K562 (cell line): ENCODE measurements around the gene CCDC116. TPM values are rescaled to one million over a fixed set of nuclear protein-coding genes. Genes with fewer than 3 reads are reported as not detected.

ENCODE experiments used
- ADNP ChIP-seq: fragments of 200-800 bp; sonication (Bioruptor generic); IDR thresholded peaks from 2 replicates; pipeline ENCODE4 v1.6.1; 2016; ENCODE audit warnings: missing genetic modification characterization, missing compliant biosample characterization
- CTBP1 ChIP-seq: fragments of 450-650 bp; IDR thresholded peaks from 2 replicates; pipeline ENCODE4 v1.6.1; 2016; ENCODE audit warnings: borderline replicate concordance
- ETV6 ChIP-seq, 3 experiments: fragments of 150-350 bp in 1 of 3; sonication (generic) in 1 of 3; formaldehyde crosslinking in 1 of 3; IDR thresholded peaks; 2 replicates each; pipeline versions ENCODE4 v1.6.1 to v1.8.0; 2014 to 2022; ENCODE audit warnings: borderline replicate concordance in 2 of 3, low read depth in 2 of 3, antibody characterized with exemption in 1 of 3, low read length in 1 of 3, mild to moderate bottlenecking in 1 of 3, missing genetic modification reagents in 1 of 3
- KDM5B ChIP-seq: fragments of 200-600 bp; sonication (generic); IDR thresholded peaks from 2 replicates; pipeline ENCODE4 v1.6.1; 2012; ENCODE audit warnings: low read depth, mild to moderate bottlenecking, moderate library complexity, low read length, control low read depth, inconsistent platforms; ENCODE audit not compliant: insufficient replicate concordance
- POLR2A ChIP-seq: fragments of 450-650 bp; conservative IDR thresholded peaks from 2 replicates; pipeline ENCODE4 v1.6.1; 2016
- SAP30 ChIP-seq: fragments of 200-600 bp; sonication (generic); IDR thresholded peaks from 2 replicates; pipeline ENCODE4 v1.6.1; 2012; ENCODE audit warnings: borderline replicate concordance, low read depth, mild to moderate bottlenecking, moderate library complexity, low read length, control low read depth, inconsistent platforms; ENCODE audit not compliant: insufficient read depth, poor library complexity, severe bottlenecking
- TCF7L2 ChIP-seq: fragments of 150-350 bp; IDR thresholded peaks from 2 replicates; pipeline ENCODE4 v1.6.1; 2016; ENCODE audit warnings: low read depth, mild to moderate bottlenecking, low read length, moderate library complexity
- WHSC1 ChIP-seq: IDR thresholded peaks from one replicate; pipeline ENCODE4 v1.6.1; 2012; ENCODE audit warnings: low read length, control low read depth, inconsistent platforms
- ZNF124 ChIP-seq: sonication (generic); formaldehyde crosslinking; IDR thresholded peaks from 2 replicates; pipeline ENCODE4 v1.8.1; 2022; ENCODE audit warnings: missing genetic modification reagents
- ZNF239 ChIP-seq: fragments of 250-450 bp; sonication (Bioruptor Pico); IDR thresholded peaks from 2 replicates; pipeline ENCODE4 v1.4.0; 2020; ENCODE audit warnings: mild to moderate bottlenecking
- ZNF282 ChIP-seq: sonication (generic); formaldehyde crosslinking; IDR thresholded peaks from 2 replicates; pipeline ENCODE4 v1.8.1; 2023; ENCODE audit warnings: missing genetic modification reagents
- polyA plus RNA-seq, 8 experiments: library from polyadenylated mRNA; depleted of rRNA in 4 of 8; stranded (reverse) in 5 of 8; unstranded in 3 of 8; fragments of >200 nt; fragmentation: Nextera tagmentation in 2 of 8; fragmentation: Illumina TruSeq in 1 of 8; extraction: Ambion mirVana in 2 of 8; extraction: Trizol in 1 of 8; gene quantifications; 2 replicates each; pipeline versions ENCODE4 v1.2.1 to v1.2.3, GENCODE V29; 2011 to 2014; ENCODE audit warnings: inconsistent platforms in 1 of 8, missing spikeins in 1 of 8
- total RNA-seq, 7 experiments: library from RNA; depleted of rRNA in 6 of 7; stranded (reverse); fragments of >200 nt in 6 of 7; fragmentation: Illumina TruSeq in 2 of 7; extraction: Trizol in 2 of 7; gene quantifications; 2 replicates each; pipeline versions ENCODE4 v1.2.1 to v1.2.3, GENCODE V29; 2011 to 2021; ENCODE audit warnings: low replicate concordance in 1 of 7
- TF ChIP-seq, protein P1 (sequence below): sonication (generic); formaldehyde crosslinking; IDR thresholded peaks from 2 replicates; pipeline ENCODE4 v1.9.0; 2022; ENCODE audit warnings: mild to moderate bottlenecking, missing genetic modification reagents
- TF ChIP-seq, protein P2 (sequence below): sonication (generic); formaldehyde crosslinking; IDR thresholded peaks from 2 replicates; pipeline ENCODE4 v1.8.1; 2023; ENCODE audit warnings: missing genetic modification reagents, mild to moderate bottlenecking, borderline replicate concordance

Gene CCDC116
- total and polyA plus RNA-seq, 9 of the 15 experiments (the other 6 are each of a cell fraction or from before 2014, with no cell fraction given) = 1.6 to 11.3 (median 4.7) TPM

DNA sequence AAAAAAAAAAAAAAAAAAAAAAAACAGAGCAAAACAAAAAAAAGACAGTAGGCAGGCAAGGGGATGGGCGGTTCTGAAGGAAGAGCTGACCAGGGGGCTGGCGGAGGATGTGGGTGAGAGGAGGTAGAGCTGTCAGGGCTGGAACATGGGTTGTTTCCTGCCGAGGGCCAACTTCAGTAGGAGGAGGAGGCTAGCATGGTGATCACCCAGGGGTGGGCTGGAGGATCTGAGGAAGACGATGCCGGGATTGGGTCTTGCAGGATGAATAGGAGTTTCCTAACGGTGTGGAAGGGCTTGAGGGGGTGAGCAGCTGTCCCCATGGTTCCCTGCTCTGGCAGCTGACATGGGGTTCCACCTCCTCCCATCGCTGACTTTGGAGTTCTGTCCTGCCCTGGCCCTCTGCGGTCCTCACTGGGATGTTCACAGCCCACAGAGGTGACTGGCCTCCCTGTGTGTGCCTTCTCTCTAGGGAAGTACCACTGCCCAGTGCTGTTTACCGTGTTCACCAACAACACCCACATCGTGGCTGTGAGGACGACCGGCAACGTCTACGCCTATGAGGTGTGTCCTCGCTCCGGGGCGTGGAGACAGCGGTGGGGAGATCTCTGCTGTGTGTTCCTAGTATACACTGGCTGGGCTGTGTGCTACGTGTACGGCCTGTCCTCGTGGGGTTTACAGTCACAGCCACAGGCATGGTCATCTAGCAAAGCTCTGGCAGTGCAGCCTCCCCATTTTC lies 48.4 kb downstream of the CCDC116 start (continued):
- TF ChIP-seq, protein P1, sequence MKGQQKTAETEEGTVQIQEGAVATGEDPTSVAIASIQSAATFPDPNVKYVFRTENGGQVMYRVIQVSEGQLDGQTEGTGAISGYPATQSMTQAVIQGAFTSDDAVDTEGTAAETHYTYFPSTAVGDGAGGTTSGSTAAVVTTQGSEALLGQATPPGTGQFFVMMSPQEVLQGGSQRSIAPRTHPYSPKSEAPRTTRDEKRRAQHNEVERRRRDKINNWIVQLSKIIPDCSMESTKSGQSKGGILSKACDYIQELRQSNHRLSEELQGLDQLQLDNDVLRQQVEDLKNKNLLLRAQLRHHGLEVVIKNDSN = no peak
- TF ChIP-seq CTBP1 (no peak), ZNF239 (CRISPR knock-in tag) (no peak), TCF7L2 (no peak), WHSC1 (peak; percentile 79), ZNF282 (CRISPR knock-in tag) (peak; percentile 87), ZNF124 (CRISPR knock-in tag) (peak; percentile 68; the same call in 1 of the 2 replicates), KDM5B (no peak), ADNP (tag) (no peak), POLR2A (0 out of 2 replicates have a peak, but pooled peaks have one; percentile 45), ETV6 (IDR thresholded peaks at IDR 0.05; ENCODE audit: borderline replicate concordance in 1 of 2, low read depth in 2 of 2, low read length in 1 of 2) (no peak), ETV6 (CRISPR knock-in tag; IDR thresholded peaks at IDR 0.05; ENCODE audit: borderline replicate concordance) (no peak), SAP30 (peak; percentile 20)
- TF ChIP-seq, protein P2, sequence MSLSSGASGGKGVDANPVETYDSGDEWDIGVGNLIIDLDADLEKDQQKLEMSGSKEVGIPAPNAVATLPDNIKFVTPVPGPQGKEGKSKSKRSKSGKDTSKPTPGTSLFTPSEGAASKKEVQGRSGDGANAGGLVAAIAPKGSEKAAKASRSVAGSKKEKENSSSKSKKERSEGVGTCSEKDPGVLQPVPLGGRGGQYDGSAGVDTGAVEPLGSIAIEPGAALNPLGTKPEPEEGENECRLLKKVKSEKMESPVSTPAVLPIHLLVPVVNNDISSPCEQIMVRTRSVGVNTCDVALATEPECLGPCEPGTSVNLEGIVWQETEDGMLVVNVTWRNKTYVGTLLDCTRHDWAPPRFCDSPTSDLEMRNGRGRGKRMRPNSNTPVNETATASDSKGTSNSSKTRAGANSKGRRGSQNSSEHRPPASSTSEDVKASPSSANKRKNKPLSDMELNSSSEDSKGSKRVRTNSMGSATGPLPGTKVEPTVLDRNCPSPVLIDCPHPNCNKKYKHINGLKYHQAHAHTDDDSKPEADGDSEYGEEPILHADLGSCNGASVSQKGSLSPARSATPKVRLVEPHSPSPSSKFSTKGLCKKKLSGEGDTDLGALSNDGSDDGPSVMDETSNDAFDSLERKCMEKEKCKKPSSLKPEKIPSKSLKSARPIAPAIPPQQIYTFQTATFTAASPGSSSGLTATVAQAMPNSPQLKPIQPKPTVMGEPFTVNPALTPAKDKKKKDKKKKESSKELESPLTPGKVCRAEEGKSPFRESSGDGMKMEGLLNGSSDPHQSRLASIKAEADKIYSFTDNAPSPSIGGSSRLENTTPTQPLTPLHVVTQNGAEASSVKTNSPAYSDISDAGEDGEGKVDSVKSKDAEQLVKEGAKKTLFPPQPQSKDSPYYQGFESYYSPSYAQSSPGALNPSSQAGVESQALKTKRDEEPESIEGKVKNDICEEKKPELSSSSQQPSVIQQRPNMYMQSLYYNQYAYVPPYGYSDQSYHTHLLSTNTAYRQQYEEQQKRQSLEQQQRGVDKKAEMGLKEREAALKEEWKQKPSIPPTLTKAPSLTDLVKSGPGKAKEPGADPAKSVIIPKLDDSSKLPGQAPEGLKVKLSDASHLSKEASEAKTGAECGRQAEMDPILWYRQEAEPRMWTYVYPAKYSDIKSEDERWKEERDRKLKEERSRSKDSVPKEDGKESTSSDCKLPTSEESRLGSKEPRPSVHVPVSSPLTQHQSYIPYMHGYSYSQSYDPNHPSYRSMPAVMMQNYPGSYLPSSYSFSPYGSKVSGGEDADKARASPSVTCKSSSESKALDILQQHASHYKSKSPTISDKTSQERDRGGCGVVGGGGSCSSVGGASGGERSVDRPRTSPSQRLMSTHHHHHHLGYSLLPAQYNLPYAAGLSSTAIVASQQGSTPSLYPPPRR (CRISPR knock-in tag) = no peak
